AG20443 (cell line): ENCODE results near the gene RPS3.
"Not testable (repeated sequence)": the region's sequence is repeated elsewhere in the genome, so short reads cannot be mapped to it uniquely, and the experiment has no call there.

Experiments
- DNase-seq: peaks from one replicate; pipeline ENCODE4 v3.0.0; 2012; ENCODE audit warnings: low spot score, mixed read lengths

Gene RPS3

DNA sequence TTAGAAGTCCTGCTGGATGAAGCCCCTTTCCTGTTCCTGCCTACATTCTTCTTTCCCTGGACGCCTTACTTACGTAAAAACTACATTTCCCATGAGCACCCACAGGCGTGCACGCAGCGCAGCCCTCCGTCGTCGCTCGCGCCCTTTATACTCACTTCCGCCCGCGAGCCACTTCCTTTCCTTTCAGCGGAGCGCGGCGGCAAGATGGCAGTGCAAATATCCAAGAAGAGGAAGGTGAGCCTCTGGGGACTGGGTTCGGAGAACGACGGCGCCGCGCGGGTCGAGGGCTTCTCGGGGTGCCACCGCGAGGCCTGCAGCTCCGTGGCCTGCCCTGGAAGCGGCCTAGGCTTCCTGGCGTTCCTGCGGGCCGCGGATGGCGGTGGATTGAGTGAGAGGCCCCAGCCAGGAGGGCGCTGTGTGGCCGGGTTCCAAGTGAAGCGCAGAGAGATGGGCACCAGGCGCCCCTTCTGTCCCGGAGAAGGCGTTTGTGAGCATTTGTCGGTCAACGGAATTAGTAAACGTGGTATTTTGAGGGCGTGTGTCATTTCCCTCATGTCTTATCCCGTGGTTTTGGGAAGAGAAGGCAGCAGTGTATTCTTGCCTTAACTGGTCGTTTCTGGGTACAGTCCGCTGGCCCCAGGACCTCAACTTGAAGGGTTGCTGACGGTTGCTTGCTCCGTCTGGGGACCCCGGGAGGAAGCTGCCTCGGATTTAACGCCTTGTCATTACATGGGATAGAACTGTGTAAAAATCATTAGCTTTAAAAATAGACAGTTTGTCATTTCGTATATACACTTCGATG, at the start of gene RPS3:
RPS3 (plus strand) TSS at position 175 of the 802 bp plus-strand sequence; CDS start at position 205, 30 bp downstream.
- DNase-seq: peak; percentile 95

DNA sequence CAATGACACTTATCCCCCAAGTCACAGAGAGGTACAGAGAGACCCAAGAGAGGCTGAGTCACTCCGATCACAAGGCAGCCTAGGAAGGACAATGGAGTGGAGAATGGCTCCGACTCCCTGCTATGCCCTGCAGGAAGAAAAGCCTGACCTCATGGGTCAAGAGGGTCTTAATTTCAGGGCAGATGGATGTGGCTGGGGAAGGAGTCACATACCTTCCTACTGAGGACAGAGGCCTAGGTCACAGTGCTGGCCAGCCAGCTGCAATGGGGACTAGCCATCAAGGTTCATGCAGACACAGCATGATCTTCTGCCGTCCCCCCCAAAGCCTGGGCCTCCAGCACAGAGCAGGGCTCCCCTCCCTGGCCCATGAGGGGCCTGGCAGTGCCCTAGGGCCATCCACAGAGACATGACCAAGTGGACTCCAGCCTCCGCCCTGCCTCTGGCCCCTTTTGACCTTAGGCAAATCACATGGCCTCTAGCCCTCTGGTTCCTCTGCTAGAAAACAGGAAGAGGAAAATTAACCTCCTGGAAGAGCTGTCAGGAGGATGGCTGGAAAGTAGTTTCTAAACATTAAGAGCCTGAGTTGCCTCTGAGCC, 49.7 kb upstream of the RPS3 start:
- DNase-seq: no peak

DNA sequence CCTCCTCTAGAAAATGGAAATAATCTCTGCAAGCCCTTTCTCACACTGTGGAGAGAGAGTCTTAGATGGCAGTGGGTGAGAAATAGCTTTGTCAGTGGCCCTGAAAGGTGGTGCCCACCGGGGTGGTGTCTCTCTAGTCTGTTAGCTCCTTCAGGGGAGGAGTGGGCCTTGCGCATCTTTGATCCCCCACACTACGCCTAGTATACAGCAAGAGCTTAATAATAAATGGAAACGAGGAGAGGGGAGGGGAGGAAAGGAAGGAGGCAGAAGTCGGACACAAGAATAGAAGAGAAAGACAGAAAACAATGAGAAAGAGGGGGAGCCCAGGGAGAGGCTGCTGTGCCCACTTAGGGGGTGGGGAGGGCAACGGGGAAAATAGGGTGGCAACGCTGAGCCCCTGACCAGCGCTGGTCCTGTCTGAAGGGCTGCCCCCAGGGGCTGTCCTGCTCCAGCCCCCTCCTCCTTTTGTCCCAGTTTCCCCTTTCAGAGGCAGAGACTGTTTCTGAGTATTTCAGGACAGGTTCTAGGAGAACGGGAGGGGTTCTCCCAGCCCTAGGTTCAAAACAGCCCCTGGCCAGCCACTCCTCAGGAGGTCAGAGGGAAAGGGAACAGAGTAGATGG, 49.1 kb upstream of the RPS3 start:
- DNase-seq: no peak

DNA sequence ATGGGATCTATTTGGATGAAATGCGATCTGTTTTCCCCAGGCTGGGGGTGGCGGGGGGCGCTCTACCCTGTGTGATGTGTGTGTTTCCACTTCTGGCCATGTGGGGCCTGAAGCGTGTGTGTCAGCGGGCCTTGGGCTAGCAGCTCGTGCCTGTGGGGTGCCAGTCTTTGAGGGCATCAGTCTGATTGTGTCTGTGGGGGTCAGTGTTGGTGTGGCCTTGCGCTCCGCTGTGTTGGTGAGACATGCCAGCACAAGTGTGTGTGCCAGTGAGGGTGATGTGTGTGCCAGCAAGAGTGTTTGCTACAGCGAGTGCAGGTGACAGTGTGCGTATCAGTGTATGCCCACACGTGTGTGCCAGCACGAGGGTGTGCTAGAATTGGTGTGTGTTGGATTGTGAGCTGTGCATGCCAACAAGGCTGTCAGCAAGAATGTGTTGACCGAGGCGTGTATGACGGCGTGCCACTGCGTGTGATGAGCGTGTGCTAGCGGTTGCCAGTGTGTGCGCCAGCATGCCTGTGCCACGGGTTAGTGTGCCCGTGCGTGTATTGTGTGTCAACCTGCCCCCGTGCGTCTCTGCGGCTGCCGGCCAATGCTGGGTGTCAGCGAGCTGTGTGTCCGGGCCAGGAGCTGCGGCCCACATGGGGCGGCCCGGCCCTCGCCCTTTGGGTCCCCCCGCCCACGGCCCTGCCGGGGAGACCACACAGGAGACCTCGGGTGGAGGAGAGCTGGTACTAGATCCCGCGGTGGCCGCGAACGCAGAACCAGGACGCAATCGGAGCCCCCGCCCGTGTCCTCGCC, 48.4 kb upstream of the RPS3 start:
- DNase-seq: peak; percentile 36

DNA sequence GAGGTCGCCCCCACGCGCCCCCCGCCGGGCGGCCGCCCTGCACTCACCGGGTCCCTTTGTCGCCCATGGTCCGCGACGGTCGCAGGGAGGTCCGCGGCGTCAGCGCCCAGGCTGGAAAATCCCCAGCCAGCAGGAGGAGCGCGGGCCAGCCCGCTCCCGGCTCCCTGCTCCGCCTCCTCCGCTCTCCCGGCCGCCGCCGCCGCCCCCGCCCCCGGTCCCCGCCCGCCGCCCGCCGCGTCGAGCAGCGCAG, 47.9 kb upstream of the RPS3 start, which contains the start of gene ARRB1:
ARRB1 (minus strand) TSS at position 121 of the 250 bp plus-strand sequence; CDS start at position 67, 54 bp downstream.
- peak; percentile 85 for DNase-seq

DNA sequence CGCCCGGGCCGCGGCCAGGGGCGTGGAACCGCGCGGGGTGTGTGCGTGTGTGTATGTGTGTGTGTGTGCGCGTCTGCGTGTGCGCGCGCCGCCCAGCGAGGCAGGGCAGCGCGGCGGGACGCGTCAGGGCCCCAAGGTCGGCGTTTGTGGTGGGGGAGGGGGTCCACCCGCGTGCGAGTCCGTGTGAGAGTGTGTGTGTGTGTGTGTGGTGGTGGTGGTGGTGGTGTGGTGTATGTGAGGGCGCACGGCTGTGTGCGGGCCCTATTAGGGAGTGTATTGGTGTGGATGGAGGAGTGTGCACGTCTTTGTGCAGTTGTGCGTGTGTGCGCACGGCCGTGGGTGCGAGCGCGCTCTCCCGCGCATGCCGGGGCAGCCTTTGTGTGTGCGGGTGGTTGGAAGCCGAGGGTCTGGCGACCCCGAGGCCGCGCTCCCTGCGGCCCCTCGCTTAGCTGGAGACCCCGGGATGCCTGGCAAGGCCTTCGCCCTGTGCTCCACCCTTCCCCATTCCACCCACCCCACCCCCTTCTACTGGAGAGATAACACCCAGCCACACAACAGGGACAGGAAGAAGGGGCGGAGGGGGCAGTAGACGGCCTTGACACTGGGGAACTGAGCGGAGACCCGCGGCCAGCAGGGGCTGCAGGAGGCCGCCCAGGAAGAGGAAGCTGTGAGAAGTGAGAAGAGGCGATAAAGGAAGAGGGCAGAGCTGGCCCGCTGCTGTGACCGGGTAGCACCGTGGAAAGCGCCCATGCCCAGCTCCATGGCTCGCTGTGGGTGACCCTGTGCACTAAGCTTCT, 47.3 kb upstream of the RPS3 start:
- DNase-seq: no peak

DNA sequence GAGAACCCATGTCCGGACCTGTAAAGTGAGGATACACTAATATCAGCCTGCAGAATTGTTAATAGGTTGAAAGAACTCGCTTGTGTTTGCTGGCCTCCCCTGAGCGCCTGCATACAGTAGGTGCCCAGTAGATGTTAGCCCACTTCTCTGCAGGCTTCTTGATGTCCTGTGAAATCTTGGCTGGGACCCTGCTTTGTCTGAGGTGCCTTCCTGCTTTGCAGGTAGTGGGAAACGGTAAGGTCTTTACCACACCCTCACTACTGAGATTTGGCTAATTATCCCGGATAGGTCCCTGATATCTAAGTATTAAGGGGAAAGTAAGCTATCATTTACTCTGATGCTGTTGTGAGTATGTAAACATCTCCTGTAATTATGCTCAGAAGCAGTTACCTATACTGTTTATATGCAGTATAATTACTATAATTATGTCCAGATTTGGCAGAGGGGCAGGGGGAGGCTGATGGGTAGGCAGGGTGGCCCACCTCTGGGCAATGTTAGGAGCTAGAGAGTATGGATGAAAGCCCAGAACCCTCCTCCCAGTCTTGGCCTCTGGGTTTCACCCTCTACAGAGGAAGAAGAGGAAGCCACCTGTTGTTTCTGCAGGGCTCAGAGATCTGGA, 46.6 kb upstream of the RPS3 start:
- DNase-seq: no peak

DNA sequence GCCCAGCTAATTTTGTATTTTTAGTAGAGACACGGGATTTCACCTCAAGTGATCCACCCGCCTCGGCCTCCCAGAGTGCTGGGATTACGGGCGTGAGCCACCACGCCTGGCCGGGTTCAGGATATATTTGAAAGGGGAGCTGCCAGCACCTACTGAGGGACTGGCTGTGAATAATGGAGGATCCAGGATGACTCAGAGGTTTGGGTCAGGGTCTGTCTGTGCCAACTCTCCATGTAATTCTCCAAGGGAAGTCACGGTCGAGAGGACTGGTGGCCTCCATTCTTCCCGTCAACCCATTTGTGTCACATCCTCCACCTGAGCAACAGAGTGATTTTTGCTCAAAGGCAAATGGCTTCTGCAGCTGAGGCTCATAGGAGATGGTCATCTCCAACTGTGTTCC, 44.3 kb upstream of the RPS3 start:
- no peak for DNase-seq

DNA sequence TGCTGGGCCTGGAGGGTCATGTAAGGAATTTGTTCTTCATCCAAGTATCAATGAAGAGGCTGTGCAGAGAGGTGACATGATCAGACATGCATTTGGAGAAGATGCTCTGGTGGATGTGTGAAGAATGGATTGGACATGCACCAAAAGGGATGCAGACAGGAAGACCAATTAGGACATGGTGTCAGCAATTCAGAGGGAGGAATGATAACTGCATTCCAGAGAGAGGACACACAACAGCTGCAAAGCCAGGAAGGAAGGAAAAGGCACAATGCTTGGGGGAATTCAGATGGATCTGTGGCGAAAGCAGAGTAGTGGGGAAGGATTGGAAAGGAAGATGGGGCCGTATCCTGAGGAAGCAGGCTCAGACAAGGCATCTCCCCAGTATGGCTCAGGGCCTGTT, 42.7 kb upstream of the RPS3 start:
- DNase-seq: no peak

DNA sequence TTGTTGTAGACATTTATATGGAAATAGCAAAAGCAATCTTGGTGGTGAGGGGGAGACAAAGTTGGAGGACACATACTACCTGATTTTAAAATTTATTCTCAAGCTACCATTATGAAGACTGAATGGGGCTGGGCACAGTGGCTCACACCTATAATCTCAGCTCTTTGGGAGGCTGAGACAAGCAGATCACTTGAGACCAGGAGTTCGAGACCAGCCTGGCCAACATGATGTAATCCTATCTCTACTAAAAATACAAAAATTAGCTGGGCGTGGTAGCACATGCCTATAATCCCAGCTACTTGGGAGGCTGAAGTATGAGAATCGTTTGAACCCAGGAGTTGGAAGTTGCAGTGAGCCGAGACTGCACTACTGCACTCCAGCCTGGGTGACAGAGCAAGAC, 37.0 kb upstream of the RPS3 start:
- DNase-seq: not testable (repeated sequence)

DNA sequence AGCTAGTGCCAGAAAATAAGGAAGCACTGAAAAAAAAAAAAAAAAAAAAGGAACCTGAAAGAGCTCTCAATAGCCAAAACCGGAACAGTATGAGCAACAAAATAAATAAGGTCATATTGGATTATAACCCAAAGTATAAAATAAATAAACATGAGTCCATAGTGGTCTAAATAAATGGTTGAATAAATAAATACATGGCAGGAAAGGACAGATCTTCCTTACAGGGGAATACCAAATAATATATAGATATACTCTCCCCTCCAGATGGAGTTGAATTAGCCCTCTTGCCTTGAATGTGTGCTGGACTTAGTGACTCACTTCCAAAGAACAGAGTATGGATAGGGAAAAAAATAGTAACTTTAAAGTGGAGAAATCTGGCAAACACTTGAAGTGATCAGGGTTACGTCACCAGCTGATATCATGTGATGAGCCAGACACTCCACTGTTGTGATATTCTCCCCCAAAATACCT, 33.6 kb upstream of the RPS3 start:
- no peak for DNase-seq

DNA sequence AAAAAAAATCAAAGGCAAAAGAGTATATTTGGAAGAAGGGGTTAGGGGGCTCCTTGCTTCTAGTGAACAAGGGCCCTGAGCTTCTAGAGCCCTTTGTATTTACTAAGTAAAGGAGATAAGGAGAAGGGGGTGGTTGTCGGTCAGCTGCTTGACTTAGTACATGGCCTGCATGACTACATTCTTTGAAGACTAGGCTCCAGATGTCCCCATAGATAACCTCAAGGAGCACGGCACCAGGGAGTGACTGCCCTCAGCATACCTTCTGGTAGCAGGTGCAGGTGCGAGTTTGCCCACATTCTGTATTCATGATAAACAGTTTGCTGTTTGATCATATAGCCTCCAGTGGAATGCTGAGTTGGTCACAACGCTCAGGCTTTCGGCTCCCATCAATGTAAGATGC, 32.5 kb upstream of the RPS3 start:
- DNase-seq: not testable (repeated sequence)

DNA sequence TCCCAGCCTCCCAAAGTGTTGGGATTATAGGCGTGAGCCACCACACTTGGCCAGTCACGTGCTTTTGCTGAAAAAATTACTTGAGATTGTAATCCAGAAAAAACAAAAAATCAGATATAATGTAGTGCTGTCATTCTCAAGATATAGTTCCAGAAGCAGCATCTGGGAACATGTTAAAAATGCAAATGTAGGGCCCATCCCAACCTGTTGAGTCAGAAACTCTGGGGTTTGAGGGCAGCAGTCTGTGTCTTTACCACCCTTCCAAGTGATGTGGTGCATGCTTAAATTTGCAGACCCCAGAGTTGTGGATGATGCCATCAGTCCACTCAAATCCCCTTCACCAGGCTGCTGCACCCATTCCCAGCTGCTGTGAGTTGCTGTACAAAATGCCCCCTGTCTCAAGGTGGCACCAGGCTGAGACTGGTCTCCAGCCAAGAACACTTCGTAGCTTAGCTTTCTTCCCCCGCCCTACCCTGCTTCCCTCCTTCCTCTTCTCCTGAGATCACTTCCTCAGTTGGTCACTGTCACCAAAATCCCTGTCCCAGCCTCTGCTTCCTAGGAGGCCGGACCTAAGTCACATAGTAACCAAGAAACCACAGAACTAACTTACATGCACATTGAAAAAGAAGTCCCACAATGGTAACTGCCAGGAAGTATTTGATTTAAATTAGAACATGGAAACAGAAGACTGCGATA, 29.6 kb upstream of the RPS3 start:
- no peak for DNase-seq

DNA sequence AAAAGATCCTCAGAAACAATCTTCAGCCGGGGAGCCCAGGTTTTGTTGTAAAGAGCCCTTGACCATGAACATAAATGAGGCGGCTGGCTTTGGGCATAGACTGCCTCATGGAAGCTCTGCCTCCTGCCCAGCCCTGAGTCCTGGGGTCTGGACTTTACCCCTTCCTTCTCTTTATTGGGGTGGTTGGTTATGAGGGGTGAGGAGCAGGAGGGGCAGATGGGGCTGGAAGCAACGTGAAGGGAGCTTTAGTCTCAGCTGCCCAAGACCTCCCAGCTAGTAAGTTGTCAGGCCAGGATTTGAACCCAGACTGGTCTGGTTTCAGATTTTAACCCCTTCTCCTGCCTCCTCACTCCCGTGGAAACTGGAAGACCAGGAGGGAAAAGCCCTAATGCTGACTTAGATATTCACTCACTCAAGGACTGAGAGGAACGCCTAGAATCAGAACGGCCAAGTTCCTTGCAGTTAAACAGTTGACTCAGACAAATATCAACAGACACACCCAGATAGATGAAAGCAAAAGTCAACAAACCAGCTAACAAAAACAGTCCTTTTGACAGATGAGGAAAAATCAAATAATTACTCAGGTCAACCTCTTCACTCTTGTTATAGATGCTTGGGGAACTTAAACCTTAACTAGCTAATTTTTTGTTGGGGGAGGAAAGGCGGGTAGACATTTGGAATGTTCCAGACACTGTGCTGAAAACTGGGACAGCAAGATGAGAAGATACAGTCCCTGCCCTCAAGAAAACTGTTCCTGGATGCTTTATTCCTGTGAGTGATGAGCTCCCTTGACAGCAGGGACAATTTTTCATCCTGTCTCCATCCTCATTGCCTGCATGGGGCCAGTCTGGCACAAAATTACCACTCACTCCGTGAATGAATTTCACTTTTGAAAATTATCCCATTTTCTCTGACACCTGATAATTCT, 27.1 kb upstream of the RPS3 start:
- DNase-seq: no peak

DNA sequence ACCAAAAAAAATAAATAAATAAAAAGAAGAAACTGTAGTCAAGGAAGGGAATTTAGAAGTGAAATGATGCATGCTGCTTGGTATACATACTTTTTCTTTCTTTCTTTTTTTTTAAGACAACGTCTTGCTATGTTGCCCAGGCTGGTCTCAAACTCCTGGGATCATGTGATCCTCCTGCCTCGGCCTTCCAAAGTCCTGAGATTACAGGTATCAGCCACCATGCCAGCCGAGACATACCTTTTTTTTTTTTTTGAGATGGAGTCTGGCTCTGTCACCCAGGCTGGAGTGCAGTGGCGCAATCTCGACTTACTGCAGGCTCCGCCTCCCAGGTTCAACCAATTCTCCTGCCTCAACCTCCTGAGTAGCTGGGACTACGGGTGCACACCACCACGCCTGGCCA, 26.1 kb upstream of the RPS3 start:
- DNase-seq: no peak

DNA sequence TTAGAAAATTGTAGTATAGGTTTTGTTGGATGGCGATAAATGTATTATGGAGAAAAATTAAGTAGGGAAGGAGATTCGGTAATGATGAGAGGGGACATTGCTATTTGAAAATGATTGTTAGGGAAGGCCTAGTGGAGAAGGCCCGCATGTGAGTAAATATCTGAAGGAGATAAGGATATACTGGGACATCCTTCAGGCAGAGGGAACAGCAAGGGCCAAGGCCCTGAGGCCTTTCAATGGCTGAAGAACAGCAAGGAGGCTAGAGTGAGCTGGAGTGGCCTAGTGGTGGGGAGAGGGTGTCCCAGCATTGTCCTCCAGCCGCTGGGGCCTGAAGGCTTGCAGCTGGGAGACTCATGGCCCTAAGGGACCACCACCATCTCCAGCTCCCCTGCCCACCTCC, 24.7 kb upstream of the RPS3 start:
- DNase-seq: no peak

DNA sequence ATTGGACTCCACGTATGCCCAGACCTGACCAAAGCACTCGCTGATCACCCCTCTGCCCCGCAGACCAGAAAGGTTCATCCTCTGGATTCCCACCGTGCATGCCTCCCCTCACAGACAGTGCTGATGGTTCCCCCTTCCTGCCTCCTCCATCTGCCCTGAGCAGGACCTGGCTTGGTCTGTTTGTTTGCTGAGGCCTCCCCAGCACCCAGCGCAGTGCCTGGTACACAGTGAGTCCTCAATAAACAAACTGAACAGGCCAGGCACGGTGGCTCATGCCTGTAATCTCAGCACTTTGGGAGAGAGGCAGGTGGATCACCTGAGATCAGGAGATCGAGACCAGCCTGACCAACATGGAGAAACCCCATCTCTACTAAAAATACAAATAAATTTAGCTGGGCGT, 23.7 kb upstream of the RPS3 start:
- no peak for DNase-seq

DNA sequence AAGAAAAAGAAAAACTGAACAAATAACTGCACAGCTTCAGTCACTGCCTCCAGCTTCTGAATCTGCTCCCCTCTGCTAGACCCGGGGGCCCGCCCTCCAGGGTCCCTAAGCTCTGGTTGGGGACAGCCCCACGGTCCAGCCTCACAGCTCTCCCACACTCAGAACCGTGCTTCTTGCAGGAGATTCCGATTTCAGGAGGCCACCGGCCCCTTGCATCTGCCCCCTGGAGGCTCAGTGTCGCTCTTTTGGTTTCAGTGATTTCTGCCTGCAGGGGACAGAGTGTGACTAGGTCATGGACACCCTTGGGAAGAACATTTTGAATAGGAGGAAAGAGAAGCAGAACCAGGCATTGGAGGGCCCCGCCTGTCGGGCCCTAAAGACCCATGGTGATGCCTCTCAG, 23.1 kb upstream of the RPS3 start:
- DNase-seq: no peak

DNA sequence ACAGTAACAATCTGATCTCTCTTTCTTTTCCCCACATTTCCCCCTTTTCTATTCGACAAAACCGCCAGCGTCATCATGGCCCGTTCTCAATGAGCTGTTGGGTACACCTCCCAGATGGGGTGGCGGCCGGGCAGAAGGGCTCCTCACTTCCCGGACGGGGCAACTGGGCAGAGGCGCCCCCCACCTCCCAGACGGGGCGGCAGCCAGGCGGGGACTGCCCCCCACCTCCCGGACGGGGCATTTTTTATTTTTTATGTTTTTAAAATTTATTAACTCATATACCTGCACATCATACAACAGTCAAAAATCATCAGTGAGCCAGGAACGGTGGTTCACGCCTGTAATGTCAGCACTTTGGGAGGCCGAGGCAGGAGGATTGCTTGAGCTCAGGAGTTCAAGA, 20.5 kb upstream of the RPS3 start:
- DNase-seq: not testable (repeated sequence)

DNA sequence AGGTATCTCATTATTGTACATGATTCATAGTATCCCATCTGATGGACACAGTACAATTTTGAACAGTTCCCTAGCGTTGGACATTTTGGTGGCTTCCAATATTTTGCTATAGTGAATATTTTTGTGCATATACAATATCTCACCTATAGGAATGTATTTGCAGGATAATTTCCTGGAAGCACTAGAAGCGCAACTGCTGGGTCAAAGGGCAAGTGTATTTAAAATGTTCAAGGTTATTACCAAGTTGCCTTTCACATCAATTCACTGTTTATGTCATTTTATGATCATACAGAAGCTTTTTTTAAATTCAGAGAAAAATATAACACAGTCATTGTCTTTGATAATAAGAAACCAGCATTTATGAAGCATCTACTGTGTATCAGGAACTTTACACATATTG, 19.1 kb upstream of the RPS3 start:
- DNase-seq: no peak
